CMK (cell line): ENCODE results near the gene SORL1.
"Not testable (repeated sequence)": the region's sequence is repeated elsewhere in the genome, so short reads cannot be mapped to it uniquely, and the experiment has no call there.

Source experiments
- DNase-seq: peaks from one replicate; pipeline ENCODE4 v3.0.0-alpha.2; 2010; ENCODE audit warnings: low read depth

The SORL1 gene

GRCh38 chr11:121503051-121503450 lies 50.9 kb downstream of the SORL1 start:
- DNase-seq: no peak

- not testable (repeated sequence) for DNase-seq
These were observed 54.1 kb downstream of the SORL1 start for GRCh38 chr11:121506237-121506636.

- no peak for DNase-seq
These were observed 56.3 kb downstream of the SORL1 start for GRCh38 chr11:121508449-121508848.

GRCh38 chr11:121510438-121510837 lies 58.3 kb downstream of the SORL1 start:
- DNase-seq: no peak

GRCh38 chr11:121512468-121513465 lies 60.7 kb downstream of the SORL1 start:
- no peak for DNase-seq

- DNase-seq: no peak
These were observed 61.7 kb downstream of the SORL1 start for GRCh38 chr11:121513807-121514206.

- DNase-seq: no peak
These were observed 62.6 kb downstream of the SORL1 start for GRCh38 chr11:121514432-121515334.

- DNase-seq: no peak
These were observed 63.2 kb downstream of the SORL1 start for GRCh38 chr11:121515335-121515671.

- DNase-seq: no peak
These were observed 65.9 kb downstream of the SORL1 start for GRCh38 chr11:121517996-121518395.

- DNase-seq: no peak
These were observed 68.4 kb downstream of the SORL1 start for GRCh38 chr11:121520243-121521144.

GRCh38 chr11:121521145-121522042 lies 69.3 kb downstream of the SORL1 start:
- no peak for DNase-seq

- no peak for DNase-seq
These were observed 70.2 kb downstream of the SORL1 start for GRCh38 chr11:121522043-121522941.

GRCh38 chr11:121523581-121524232 lies 71.6 kb downstream of the SORL1 start:
- no peak for DNase-seq

- no peak for DNase-seq
These were observed 72.1 kb downstream of the SORL1 start for GRCh38 chr11:121524233-121524631.

GRCh38 chr11:121525376-121525775 lies 73.3 kb downstream of the SORL1 start:
- no peak for DNase-seq

- no peak for DNase-seq
These were observed 78.1 kb downstream of the SORL1 start for GRCh38 chr11:121530257-121530656.

GRCh38 chr11:121533601-121534000 lies 81.5 kb downstream of the SORL1 start:
- DNase-seq: no peak

GRCh38 chr11:121534131-121535093 lies 82.3 kb downstream of the SORL1 start:
- no peak for DNase-seq
